A549 (cell line): Measurements from ENCODE around the gene SCAANT1.

Experiments
- CTCF ChIP-seq: fragments of >200 bp; sonication (Bioruptor Twin); formaldehyde crosslinking; IDR thresholded peaks from 3 replicates; pipeline ENCODE4 v1.5.1; 2016
- ESRRA ChIP-seq: fragments of 150-350 bp; IDR thresholded peaks from 2 replicates; pipeline ENCODE4 v1.6.1; 2014; ENCODE audit warnings: mild to moderate bottlenecking, low read length, borderline replicate concordance
- NR3C1 ChIP-seq: fragments of >200 bp; sonication (Bioruptor Twin); formaldehyde crosslinking; IDR thresholded peaks from 3 replicates; pipeline ENCODE4 v1.6.1; 2017
- RNF2 ChIP-seq: fragments of 200-600 bp; sonication (generic); IDR thresholded peaks from 2 replicates; pipeline ENCODE4 v1.6.1; 2016; ENCODE audit warnings: low read depth, mild to moderate bottlenecking, antibody characterized with exemption, moderate library complexity, borderline replicate concordance

- TF ChIP-seq RNF2 (no peak), NR3C1 (no peak), ESRRA (no peak), CTCF (no peak)
Measured at GRCh38 chr3:63886858-63887257, 25.3 kb downstream of the SCAANT1 start.
